Prostate gland (tissue), 2 donors: ENCODE measurements around the gene GRK1.

Experiments used
- POLR2AphosphoS5 ChIP-seq: sonication (generic); formaldehyde crosslinking; IDR thresholded peaks from one replicate; pipeline ENCODE4 v1.6.1; 2017; ENCODE audit warnings: antibody characterized with exemption
- TF ChIP-seq, protein P1 (sequence below), 4 experiments: fragments of 200-600 bp in 2 of 4; fragments of 450-650 bp in 2 of 4; sonication (generic) in 2 of 4; IDR thresholded peaks; 1 replicate in 3 of 4; 2 replicates in 1 of 4; pipeline ENCODE4 v1.5.1; 2016 to 2019; ENCODE audit warnings: antibody characterized with exemption in 4 of 4, mild to moderate bottlenecking in 2 of 4, moderate library complexity in 2 of 4

DNA sequence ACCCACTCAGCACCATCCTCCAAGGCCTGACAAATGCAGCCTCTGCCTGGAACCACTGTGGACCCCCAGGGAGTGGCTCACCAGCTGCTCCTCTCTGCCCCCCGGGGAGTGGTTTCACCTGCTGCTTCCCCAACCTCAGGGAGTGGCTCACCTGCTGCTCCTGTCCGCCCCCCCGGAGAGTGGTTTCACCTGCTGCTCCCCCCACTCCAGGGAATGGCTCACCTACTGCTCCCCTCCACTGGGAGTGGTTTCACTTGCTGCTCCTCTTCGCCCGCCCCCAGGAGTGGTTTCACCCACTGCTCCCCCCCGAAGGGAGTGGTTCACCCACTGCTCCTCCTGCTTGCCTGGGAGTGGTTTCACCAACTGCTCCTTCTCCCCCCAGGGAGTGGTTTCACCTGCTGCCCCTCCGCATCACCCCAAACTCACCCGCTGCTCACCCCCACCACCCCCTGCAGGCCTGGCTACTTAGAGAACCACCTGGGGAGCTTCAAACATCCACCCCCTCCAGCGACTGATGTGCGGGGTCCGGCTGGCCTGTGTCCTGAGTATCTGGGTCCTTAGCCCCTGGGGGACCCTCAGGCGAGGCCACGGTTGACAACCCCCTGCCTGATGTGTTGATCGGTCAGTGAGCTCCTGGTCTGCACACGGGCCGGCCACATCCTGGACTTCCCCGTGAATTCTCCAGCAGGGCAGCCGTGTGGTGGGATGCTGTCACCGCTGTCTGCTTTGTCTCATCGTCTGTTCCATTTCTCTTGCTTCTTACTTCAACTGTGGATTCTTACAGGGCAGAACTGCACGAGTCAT is 77.4 kb downstream of the GRK1 start:
- TF ChIP-seq, protein P1, sequence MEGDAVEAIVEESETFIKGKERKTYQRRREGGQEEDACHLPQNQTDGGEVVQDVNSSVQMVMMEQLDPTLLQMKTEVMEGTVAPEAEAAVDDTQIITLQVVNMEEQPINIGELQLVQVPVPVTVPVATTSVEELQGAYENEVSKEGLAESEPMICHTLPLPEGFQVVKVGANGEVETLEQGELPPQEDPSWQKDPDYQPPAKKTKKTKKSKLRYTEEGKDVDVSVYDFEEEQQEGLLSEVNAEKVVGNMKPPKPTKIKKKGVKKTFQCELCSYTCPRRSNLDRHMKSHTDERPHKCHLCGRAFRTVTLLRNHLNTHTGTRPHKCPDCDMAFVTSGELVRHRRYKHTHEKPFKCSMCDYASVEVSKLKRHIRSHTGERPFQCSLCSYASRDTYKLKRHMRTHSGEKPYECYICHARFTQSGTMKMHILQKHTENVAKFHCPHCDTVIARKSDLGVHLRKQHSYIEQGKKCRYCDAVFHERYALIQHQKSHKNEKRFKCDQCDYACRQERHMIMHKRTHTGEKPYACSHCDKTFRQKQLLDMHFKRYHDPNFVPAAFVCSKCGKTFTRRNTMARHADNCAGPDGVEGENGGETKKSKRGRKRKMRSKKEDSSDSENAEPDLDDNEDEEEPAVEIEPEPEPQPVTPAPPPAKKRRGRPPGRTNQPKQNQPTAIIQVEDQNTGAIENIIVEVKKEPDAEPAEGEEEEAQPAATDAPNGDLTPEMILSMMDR (IDR thresholded peaks at IDR 0.05) = no peak
- TF ChIP-seq POLR2AphosphoS5 = no peak
